Peyer's patch (tissue), 4 donors: ENCODE results near the gene CHRNB4. TPM values are rescaled to one million over a fixed set of nuclear protein-coding genes. Genes with fewer than 3 reads are reported as not detected.

ENCODE experiments used
- DNase-seq, 3 donors: peaks; one replicate each; pipeline ENCODE4 v3.0.0-alpha.2; 2017 to 2019
- H3K27ac ChIP-seq, 4 donors: fragments of 200-600 bp; sonication (generic); one replicate each; pipeline ENCODE4 v1.5.1; 2016 to 2019
- H3K27me3 ChIP-seq, 2 donors: fragments of 200-600 bp; sonication (generic); one replicate each; pipeline ENCODE4 v1.5.1; 2019
- H3K36me3 ChIP-seq, 3 donors: fragments of 200-600 bp; sonication (generic); one replicate each; pipeline ENCODE4 v1.5.1; 2016 to 2019
- H3K4me1 ChIP-seq, 4 donors: fragments of 200-600 bp; sonication (generic); one replicate each; pipeline ENCODE4 v1.5.1; 2016 to 2019
- H3K4me3 ChIP-seq, 4 donors: fragments of 200-600 bp; sonication (generic); 1 replicate in 3 of 4; 2 replicates in 1 of 4; pipeline ENCODE4 v1.5.1; 2016 to 2019; ENCODE audit warnings: mild to moderate bottlenecking in 1 of 4
- H3K9me3 ChIP-seq, 4 donors: fragments of 200-600 bp; sonication (generic); one replicate each; pipeline ENCODE4 v1.5.1; 2016 to 2019; ENCODE audit warnings: mild to moderate bottlenecking in 1 of 4
- POLR2A ChIP-seq, 2 donors: fragments of 450-650 bp; IDR thresholded peaks; one replicate each; pipeline ENCODE4 v1.5.1; 2017; ENCODE audit warnings: antibody characterized with exemption in 2 of 2, mild to moderate bottlenecking in 2 of 2, moderate library complexity in 2 of 2
- total RNA-seq, 4 donors: library from RNA; depleted of rRNA; stranded (reverse); fragments of >200 nt; gene quantifications; one replicate each; pipeline ENCODE4 v1.1.0, GENCODE V29; 2016
- TF ChIP-seq, protein P1 (sequence below), 6 experiments: fragments of 450-650 bp in 4 of 6; fragments of 200-600 bp in 2 of 6; sonication (generic) in 1 of 6; IDR thresholded peaks; one replicate each; pipeline ENCODE4 v1.5.1; 2017 to 2019; ENCODE audit warnings: antibody characterized with exemption in 6 of 6, mild to moderate bottlenecking in 3 of 6, moderate library complexity in 1 of 6

Gene CHRNB4
- total RNA-seq, 4 donors from 2014 or later = not detected

DNA sequence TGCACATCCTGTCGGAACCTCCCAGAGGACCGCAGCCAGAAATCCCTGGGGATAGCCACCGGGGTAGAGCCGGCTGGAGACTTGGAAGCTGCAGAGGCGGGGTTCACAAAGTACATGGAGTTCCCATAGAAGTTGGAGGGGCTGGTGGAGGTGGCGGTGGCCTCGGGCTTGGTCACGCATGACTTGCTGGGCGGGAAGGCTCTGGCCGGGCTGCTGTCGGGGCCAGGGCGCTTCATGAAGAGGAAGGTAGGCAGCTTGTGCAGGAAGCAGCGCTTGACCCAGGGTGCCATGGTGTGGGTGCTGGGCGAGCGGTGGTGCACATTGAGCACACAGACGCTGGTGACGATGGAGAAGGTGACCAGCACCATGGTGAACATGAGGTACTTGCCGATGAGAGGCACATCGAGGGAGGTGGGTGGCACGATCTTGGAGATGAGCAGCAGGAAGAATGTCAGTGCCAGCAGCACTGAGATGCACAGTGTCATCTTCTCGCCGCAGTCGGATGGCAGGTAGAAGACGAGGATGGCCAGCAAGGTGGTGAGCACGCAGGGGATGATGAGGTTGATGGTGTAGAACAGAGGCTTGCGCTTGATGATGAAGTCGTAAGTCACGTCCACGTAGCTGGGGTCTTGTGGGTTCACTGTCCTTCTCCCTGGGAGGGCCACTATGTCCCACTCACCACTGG is 11.8 kb downstream of the CHRNB4 start:
- Histone ChIP-seq H3K4me3 (no peak overlapping the region), H3K27me3 (no peaks in the 10 kb centered on the region), H3K4me1 (no peaks in the 10 kb centered on the region), H3K36me3 (no peaks in the 10 kb centered on the region), H3K9me3 (no peaks in the 10 kb centered on the region), H3K27ac (no peak overlapping the region)
- no peak for DNase-seq
- TF ChIP-seq, protein P1, sequence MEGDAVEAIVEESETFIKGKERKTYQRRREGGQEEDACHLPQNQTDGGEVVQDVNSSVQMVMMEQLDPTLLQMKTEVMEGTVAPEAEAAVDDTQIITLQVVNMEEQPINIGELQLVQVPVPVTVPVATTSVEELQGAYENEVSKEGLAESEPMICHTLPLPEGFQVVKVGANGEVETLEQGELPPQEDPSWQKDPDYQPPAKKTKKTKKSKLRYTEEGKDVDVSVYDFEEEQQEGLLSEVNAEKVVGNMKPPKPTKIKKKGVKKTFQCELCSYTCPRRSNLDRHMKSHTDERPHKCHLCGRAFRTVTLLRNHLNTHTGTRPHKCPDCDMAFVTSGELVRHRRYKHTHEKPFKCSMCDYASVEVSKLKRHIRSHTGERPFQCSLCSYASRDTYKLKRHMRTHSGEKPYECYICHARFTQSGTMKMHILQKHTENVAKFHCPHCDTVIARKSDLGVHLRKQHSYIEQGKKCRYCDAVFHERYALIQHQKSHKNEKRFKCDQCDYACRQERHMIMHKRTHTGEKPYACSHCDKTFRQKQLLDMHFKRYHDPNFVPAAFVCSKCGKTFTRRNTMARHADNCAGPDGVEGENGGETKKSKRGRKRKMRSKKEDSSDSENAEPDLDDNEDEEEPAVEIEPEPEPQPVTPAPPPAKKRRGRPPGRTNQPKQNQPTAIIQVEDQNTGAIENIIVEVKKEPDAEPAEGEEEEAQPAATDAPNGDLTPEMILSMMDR (IDR thresholded peaks at IDR 0.05) = no peak
- no peak for TF ChIP-seq POLR2A (IDR thresholded peaks at IDR 0.05)

DNA sequence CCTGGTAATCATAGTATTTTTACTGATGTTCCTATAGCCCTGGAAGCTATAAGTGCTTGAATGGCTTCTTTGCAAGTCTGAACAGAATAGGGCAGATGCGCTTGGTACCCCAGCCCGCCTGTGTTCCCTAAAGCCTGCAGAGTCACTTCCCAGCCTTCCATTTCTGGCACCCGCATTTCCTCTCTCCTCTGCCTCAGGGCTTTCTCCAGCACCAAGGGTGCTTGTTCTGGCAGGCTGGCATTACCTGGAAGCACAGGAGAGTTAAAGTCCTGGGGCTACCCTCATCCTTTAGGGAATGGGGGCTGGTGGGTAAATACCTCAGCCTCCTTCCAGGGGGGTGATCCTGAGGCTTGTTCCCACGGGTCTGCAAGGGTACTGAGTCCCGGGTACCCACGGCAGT is 12.8 kb downstream of the CHRNB4 start:
- no peak overlapping the region for H3K27ac ChIP-seq
- no peak for TF ChIP-seq POLR2A (IDR thresholded peaks at IDR 0.05)
- TF ChIP-seq, protein P1 (IDR thresholded peaks at IDR 0.05) = no peak
- no peak overlapping the region for H3K4me3 ChIP-seq
- H3K4me1 ChIP-seq = no peaks in the 10 kb centered on the region
- no peak for DNase-seq
- H3K9me3 ChIP-seq = no peaks in the 10 kb centered on the region
- H3K36me3 ChIP-seq = no peaks in the 10 kb centered on the region
- no peaks in the 10 kb centered on the region for H3K27me3 ChIP-seq

DNA sequence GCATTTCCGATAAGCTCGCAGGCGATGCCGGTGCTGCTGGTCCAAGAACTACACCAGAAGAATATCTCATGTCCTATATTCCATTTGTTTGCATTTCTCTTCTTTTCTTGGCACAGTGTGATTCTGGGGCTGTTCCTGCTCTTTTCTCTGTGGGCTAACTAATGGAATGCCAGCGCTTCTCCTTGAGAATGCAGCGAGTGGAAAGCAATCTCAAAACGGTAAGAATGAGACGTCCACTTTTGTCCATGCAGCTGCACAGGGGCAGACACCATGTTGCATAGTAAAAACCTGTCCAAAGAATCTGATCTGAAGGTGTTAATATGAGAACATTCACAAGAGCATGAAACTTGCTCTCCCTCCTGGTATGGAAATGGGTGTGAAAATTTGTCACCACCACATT is 13.7 kb downstream of the CHRNB4 start:
- H3K36me3 ChIP-seq = no peaks in the 10 kb centered on the region
- H3K27me3 ChIP-seq = no peaks in the 10 kb centered on the region
- H3K4me1 ChIP-seq = no peaks in the 10 kb centered on the region
- H3K9me3 ChIP-seq = no peaks in the 10 kb centered on the region
- no peak for TF ChIP-seq POLR2A (IDR thresholded peaks at IDR 0.05)
- TF ChIP-seq, protein P1 (IDR thresholded peaks at IDR 0.05) = no peak
- no peak overlapping the region for H3K4me3 ChIP-seq
- H3K27ac ChIP-seq = no peak overlapping the region
- no peak for DNase-seq

DNA sequence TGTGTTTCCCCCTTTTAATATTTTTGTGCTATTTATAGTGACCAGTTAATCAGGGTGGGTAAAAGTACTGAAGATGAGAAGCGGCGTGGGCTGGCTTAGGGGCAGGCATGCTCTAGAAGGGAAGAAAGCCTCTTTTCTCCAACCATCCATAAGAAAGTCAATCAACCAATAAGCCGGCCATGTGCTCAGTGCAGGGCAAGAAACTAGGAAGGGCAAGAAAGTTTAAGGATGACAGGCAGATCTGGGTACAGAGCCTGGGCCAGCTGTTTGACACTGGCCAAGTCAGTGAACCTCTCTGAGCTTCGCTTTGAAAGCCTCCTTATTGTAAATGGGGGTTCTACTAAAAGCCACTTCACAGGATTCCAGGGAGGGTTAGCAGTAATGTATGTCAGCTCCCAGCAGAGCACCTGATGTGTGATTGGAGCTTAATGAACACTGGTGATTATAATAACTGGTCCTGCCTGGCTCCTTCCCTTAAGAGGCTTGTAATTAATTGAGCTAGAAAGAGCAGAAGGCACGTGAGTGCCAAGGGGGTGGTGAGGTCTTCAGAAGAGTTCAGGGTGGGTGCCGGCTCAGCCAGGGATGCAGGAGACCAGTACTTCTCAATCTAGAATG is 14.5 kb downstream of the CHRNB4 start:
- DNase-seq = no peak
- no peaks in the 10 kb centered on the region for H3K36me3 ChIP-seq
- H3K9me3 ChIP-seq = no peaks in the 10 kb centered on the region
- TF ChIP-seq, protein P1 (IDR thresholded peaks at IDR 0.05) = no peak
- TF ChIP-seq POLR2A (IDR thresholded peaks at IDR 0.05) = no peak
- peaks cover 0 to 4% of the 10 kb centered on the region in 2 donors for H3K27me3 ChIP-seq
- no peak overlapping the region for H3K4me3 ChIP-seq
- no peak overlapping the region for H3K27ac ChIP-seq
- no peaks in the 10 kb centered on the region for H3K4me1 ChIP-seq

DNA sequence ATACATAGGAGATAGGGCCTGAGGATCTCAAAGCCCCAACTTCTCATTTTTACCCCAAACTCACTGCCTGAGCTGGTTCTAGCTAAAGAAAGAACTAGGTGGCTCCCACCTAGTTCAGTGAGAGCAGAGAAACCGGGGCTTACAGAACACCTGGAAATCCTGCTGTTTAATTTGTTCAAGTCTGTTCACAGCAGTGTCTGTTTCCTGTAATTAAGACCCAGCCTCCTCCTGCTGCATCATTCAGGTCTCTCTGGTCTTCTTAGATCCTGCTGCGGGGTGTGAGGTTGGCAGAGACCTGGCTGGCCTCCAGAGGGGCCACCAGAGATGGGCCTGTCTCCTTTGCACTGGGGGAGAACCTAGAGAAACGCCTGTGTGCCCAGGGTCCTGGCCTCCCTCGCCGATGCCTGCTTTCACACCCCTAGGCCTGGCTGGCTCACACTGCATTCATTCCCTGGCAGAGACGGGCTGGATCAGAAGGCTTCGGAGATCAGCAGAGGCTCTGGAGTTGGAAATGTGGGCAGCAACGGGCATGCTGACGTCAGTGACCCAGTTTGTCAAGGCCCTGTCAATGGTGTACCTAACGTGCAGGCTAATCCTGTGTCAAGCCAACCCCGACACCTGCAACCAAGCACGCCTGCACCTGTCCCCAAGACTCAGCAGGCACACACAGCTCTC is 15.3 kb downstream of the CHRNB4 start:
- no peak overlapping the region for H3K27ac ChIP-seq
- no peaks in the 10 kb centered on the region for H3K9me3 ChIP-seq
- DNase-seq = no peak
- peaks cover 0 to 9% of the 10 kb centered on the region in 2 donors for H3K27me3 ChIP-seq
- peaks cover 0 to 4% (median 2%) of the 10 kb centered on the region in 4 donors for H3K4me1 ChIP-seq
- H3K36me3 ChIP-seq = no peaks in the 10 kb centered on the region
- no peak overlapping the region for H3K4me3 ChIP-seq
- TF ChIP-seq, protein P1 (IDR thresholded peaks at IDR 0.05) = no peak
- no peak for TF ChIP-seq POLR2A (IDR thresholded peaks at IDR 0.05)
